Panc1 (cell line): ENCODE data around the gene HEATR9. TPM values are rescaled to one million over a fixed set of nuclear protein-coding genes. Genes with fewer than 3 reads are reported as not detected.
A peak's percentile ranks its signal among the peaks of the same experiment; 100 is the strongest.

Experiments
- ATAC-seq: fragments of 200-7000 bp; cut with Tn5 transposase; 2 replicates; pipeline ENCODE4 v1.9.1; 2020; ENCODE audit warnings: mild to moderate bottlenecking, moderate library complexity
- BruUV-seq: library from RNA; stranded (reverse); fragments of 400-500 nt; replicated peaks from 2 replicates; lab custom pipeline; 2021; lab: Mats Ljungman, UMichigan
- CTCF ChIA-PET: fragments of 300-600 bp; sonication (Branson Sonifier 250); formaldehyde crosslinking; loops from one replicate; lab custom pipeline; 2022; ENCODE audit warnings: antibody characterized with exemption; lab: Charles Lee
- POLR2A ChIA-PET: fragments of 300-600 bp; sonication (Branson Sonifier 250); formaldehyde crosslinking; loops from one replicate; lab custom pipeline; 2022; ENCODE audit warnings: antibody characterized with exemption; lab: Charles Lee
- DNase-seq: peaks from one replicate; pipeline ENCODE4 v3.0.0-alpha.2; 2010; ENCODE audit warnings: low read depth, low spot score
- H3K27ac ChIP-seq: 2 replicates; pipeline ENCODE4 v1.5.1; 2011; ENCODE audit warnings: mild to moderate bottlenecking, low read length, inconsistent platforms
- H3K27me3 ChIP-seq: fragments of 200-500 bp; sonication (Bioruptor generic); 2 replicates; pipeline ENCODE4 v1.6.0; 2014; ENCODE audit warnings: low read length, inconsistent platforms; ENCODE audit not compliant: control insufficient read depth, insufficient read depth
- H3K36me3 ChIP-seq: fragments of 200-500 bp; sonication (Bioruptor generic); 2 replicates; pipeline ENCODE4 v1.5.1; 2014; ENCODE audit warnings: inconsistent platforms, mild to moderate bottlenecking, low read length, moderate library complexity; ENCODE audit not compliant: control insufficient read depth, insufficient read depth
- H3K4me1 ChIP-seq: 2 replicates; pipeline ENCODE4 v1.5.1; 2011; ENCODE audit warnings: inconsistent platforms, mild to moderate bottlenecking, low read length, moderate library complexity; ENCODE audit not compliant: control insufficient read depth, insufficient read depth
- H3K4me3 ChIP-seq, 2 experiments: 2 replicates each; pipeline ENCODE4 v1.5.1; 2011 to 2012; ENCODE audit warnings: low read depth in 2 of 2, low read length in 2 of 2, mild to moderate bottlenecking in 2 of 2, inconsistent platforms in 1 of 2, moderate library complexity in 1 of 2
- H3K9me3 ChIP-seq: fragments of 200-500 bp; sonication (Bioruptor generic); 2 replicates; pipeline ENCODE4 v1.5.1; 2014; ENCODE audit warnings: low read depth, mild to moderate bottlenecking, inconsistent platforms, low read length, moderate library complexity; ENCODE audit not compliant: control insufficient read depth, insufficient read depth
- CTCF ChIP-seq: fragments of 450-650 bp; IDR thresholded peaks from 2 replicates; pipeline ENCODE4 v1.5.1; 2017; ENCODE audit warnings: mild to moderate bottlenecking
- POLR2AphosphoS5 ChIP-seq: IDR thresholded peaks from 2 replicates; pipeline ENCODE4 v1.6.1; 2012; ENCODE audit warnings: mild to moderate bottlenecking, low read depth, low read length, moderate library complexity
- REST ChIP-seq, 2 experiments: IDR thresholded peaks; 2 replicates each; pipeline ENCODE4 v1.6.1; 2011 to 2012; ENCODE audit warnings: low read depth in 2 of 2, control low read depth in 1 of 2, low read length in 1 of 2, mild to moderate bottlenecking in 1 of 2, moderate library complexity in 1 of 2; ENCODE audit not compliant: insufficient read depth in 1 of 2
- SIN3A ChIP-seq: IDR thresholded peaks from 2 replicates; pipeline ENCODE4 v1.6.1; 2012; ENCODE audit warnings: low read depth, mild to moderate bottlenecking, low read length, moderate library complexity, borderline replicate concordance; ENCODE audit not compliant: insufficient read depth
- TCF7L2 ChIP-seq: IDR thresholded peaks from 2 replicates; pipeline ENCODE4 v1.6.1; 2011; ENCODE audit warnings: mild to moderate bottlenecking, low read depth, low read length, inconsistent platforms
- in situ Hi-C: cut with HindIII; loops from 2 replicates; pipeline ENCODE4 v1.10.0; 2016; ENCODE audit warnings: low sequenced_read_pairs, low pct_unique_long_range_greater_than_20kb
- intact Hi-C: fragments of 100-400 bp; cut with micrococcal nuclease; formaldehyde crosslinking; loops from one replicate; pipeline ENCODE4 v1.10.0; 2022; ENCODE audit not compliant: unreplicated experiment
- total RNA-seq: library from RNA; stranded (reverse); gene quantifications from one replicate; pipeline ENCODE4 v1.2.1, GENCODE V29; 2021; ENCODE audit not compliant: unreplicated experiment

Gene HEATR9
- total RNA-seq, 1 experiment from 2014 or later = not detected

GRCh38 chr17:35889818-35890773, 21.4 kb upstream of the HEATR9 start:
- no peak for TF ChIP-seq REST (IDR thresholded peaks at IDR 0.05; ENCODE audit: insufficient read depth in 1 of 2, low read depth in 2 of 2, low read length in 1 of 2)
- no peak for TF ChIP-seq POLR2AphosphoS5
- TF ChIP-seq SIN3A = no peak
- no peak for TF ChIP-seq CTCF
- no peak for TF ChIP-seq TCF7L2
- Histone ChIP-seq H3K27me3 (no peaks in the 10 kb centered on the region), H3K4me3 (no peak overlapping the region), H3K27ac (no peak overlapping the region), H3K9me3 (no peaks in the 10 kb centered on the region), H3K36me3 (no peaks in the 10 kb centered on the region), H3K4me1 (peaks cover 7% of the 10 kb centered on the region; the same call in 1 of the 2 replicates)
- ATAC-seq = peak; percentile 65; the same call in 1 of the 2 replicates
- POLR2A ChIA-PET = no interaction called here
- in situ Hi-C loops = no loop called here
- intact Hi-C loops = no loop called here
- CTCF ChIA-PET = no interaction called here
- no TSS peak for BruUV-seq
- no peak for DNase-seq

- Histone ChIP-seq H3K4me1 (peaks cover 7% of the 10 kb centered on the region; the same call in 1 of the 2 replicates), H3K27ac (no peak overlapping the region), H3K9me3 (no peaks in the 10 kb centered on the region), H3K4me3 (no peak overlapping the region), H3K36me3 (no peaks in the 10 kb centered on the region), H3K27me3 (no peaks in the 10 kb centered on the region)
- intact Hi-C loops (no loop called here), in situ Hi-C loops (no loop called here)
- ChIA-PET CTCF (no interaction called here), POLR2A (no interaction called here)
- no TSS peak for BruUV-seq
- no peak for ATAC-seq
- no peak for TF ChIP-seq REST (IDR thresholded peaks at IDR 0.05; ENCODE audit: insufficient read depth in 1 of 2, low read depth in 2 of 2, low read length in 1 of 2)
- no peak for TF ChIP-seq CTCF
- TF ChIP-seq SIN3A = no peak
- no peak for TF ChIP-seq TCF7L2
- no peak for TF ChIP-seq POLR2AphosphoS5
- DNase-seq = no peak
Observed at GRCh38 chr17:35889241-35889640, 20.6 kb upstream of the HEATR9 start.
